Mesendoderm (in vitro differentiated cells): Measurements from ENCODE around the gene AHRR.

Experiments used
- DNase-seq: peaks from one replicate; pipeline ENCODE4 v3.0.0; 2013
- H2AK5ac ChIP-seq: 2 replicates; pipeline ENCODE4 v1.6.1; 2013; ENCODE audit warnings: low read length, inconsistent platforms
- H2BK120ac ChIP-seq: 2 replicates; pipeline ENCODE4 v1.6.1; 2013; ENCODE audit warnings: low read depth, mild to moderate bottlenecking, low read length, moderate library complexity, mixed read lengths
- H2BK15ac ChIP-seq: replicated peaks from 2 replicates; pipeline ENCODE4 v1.6.1; 2013; ENCODE audit warnings: low read depth, mild to moderate bottlenecking, moderate library complexity
- H2BK5ac ChIP-seq: 2 replicates; pipeline ENCODE4 v1.6.1; 2013; ENCODE audit warnings: low read length, inconsistent platforms
- H3K18ac ChIP-seq: 2 replicates; pipeline ENCODE4 v1.6.1; 2013; ENCODE audit warnings: mild to moderate bottlenecking, low read length, mixed read lengths
- H3K23ac ChIP-seq: one replicate; pipeline ENCODE4 v1.6.1; 2013; ENCODE audit warnings: low read length
- H3K27ac ChIP-seq: 2 replicates; pipeline ENCODE4 v1.5.1; 2013; ENCODE audit warnings: low read depth, mild to moderate bottlenecking, inconsistent platforms, low read length, moderate library complexity
- H3K27me3 ChIP-seq: 2 replicates; pipeline ENCODE4 v1.6.1; 2013; ENCODE audit warnings: low read length, control low read depth, mild to moderate bottlenecking, inconsistent platforms; ENCODE audit not compliant: insufficient read depth, poor library complexity
- H3K36me3 ChIP-seq: 2 replicates; pipeline ENCODE4 v1.6.1; 2013; ENCODE audit warnings: low read length, inconsistent platforms; ENCODE audit not compliant: control insufficient read depth, insufficient read depth
- H3K4ac ChIP-seq: one replicate; pipeline ENCODE4 v1.6.1; 2013; ENCODE audit warnings: low read depth, mild to moderate bottlenecking, low read length, moderate library complexity
- H3K4me1 ChIP-seq: 2 replicates; pipeline ENCODE4 v1.6.1; 2013; ENCODE audit warnings: low read depth, low read length, inconsistent platforms; ENCODE audit not compliant: control insufficient read depth
- H3K4me2 ChIP-seq: 2 replicates; pipeline ENCODE4 v1.6.1; 2013; ENCODE audit warnings: low read length
- H3K4me3 ChIP-seq: 2 replicates; pipeline ENCODE4 v1.5.1; 2013; ENCODE audit warnings: mild to moderate bottlenecking, low read length
- H3K56ac ChIP-seq: one replicate; pipeline ENCODE4 v1.6.1; 2013; ENCODE audit warnings: low read length
- H3K79me1 ChIP-seq: 2 replicates; pipeline ENCODE4 v1.6.1; 2013; ENCODE audit warnings: low read length, inconsistent platforms
- H3K79me2 ChIP-seq: 2 replicates; pipeline ENCODE4 v1.6.1; 2013; ENCODE audit warnings: mild to moderate bottlenecking, low read length; ENCODE audit not compliant: control insufficient read depth, insufficient read depth
- H3K9ac ChIP-seq: 2 replicates; pipeline ENCODE4 v1.6.1; 2013; ENCODE audit warnings: low read length, inconsistent platforms
- H4K5ac ChIP-seq: one replicate; pipeline ENCODE4 v1.6.1; 2013; ENCODE audit warnings: low read length
- H4K8ac ChIP-seq: one replicate; pipeline ENCODE4 v1.6.1; 2013; ENCODE audit warnings: low read depth, mild to moderate bottlenecking, control low read depth, low read length, moderate library complexity
- WGBS: extraction: QIAGEN DNeasy Blood & Tissue Kit; methylation state at CpG from one replicate; pipeline ENCODE4 v1.1.7; 2013; ENCODE audit warnings: low lambda C conversion rate, missing lambda C conversion rate; ENCODE audit not compliant: insufficient coverage; ENCODE audit errors: extremely low coverage; 5-methylcytosine and 5-hydroxymethylcytosine counted together

The AHRR gene

GRCh38 chr5:348726-349125 lies 27.2 kb downstream of the AHRR start:
- Histone ChIP-seq H2BK5ac (no peak overlapping the region), H3K4me1 (no peaks in the 10 kb centered on the region), H2BK15ac (no peak overlapping the region), H4K5ac (no peak overlapping the region), H3K27ac (no peak overlapping the region), H3K79me1 (no peaks in the 10 kb centered on the region), H4K8ac (no peak overlapping the region), H3K4me3 (no peak overlapping the region), H3K56ac (no peak overlapping the region), H3K4me2 (no peak overlapping the region), H2AK5ac (no peak overlapping the region), H3K36me3 (no peaks in the 10 kb centered on the region), H3K27me3 (no peaks in the 10 kb centered on the region), H3K18ac (no peak overlapping the region), H3K79me2 (no peaks in the 10 kb centered on the region), H2BK120ac (no peak overlapping the region), H3K9ac (no peak overlapping the region), H3K23ac (no peak overlapping the region), H3K4ac (no peak overlapping the region)
- no peak for DNase-seq
- WGBS: no CpG with 5 or more reads among the region's 5 CpGs

- no peak overlapping the region for H3K56ac ChIP-seq
- H3K23ac ChIP-seq: no peak overlapping the region
- H3K79me2 ChIP-seq: no peaks in the 10 kb centered on the region
- H4K8ac ChIP-seq: no peak overlapping the region
- no peak overlapping the region for H3K4me3 ChIP-seq
- no peak overlapping the region for H2BK15ac ChIP-seq
- no peaks in the 10 kb centered on the region for H3K4me1 ChIP-seq
- no peak overlapping the region for H3K18ac ChIP-seq
- H2AK5ac ChIP-seq: no peak overlapping the region
- no peak overlapping the region for H2BK120ac ChIP-seq
- no CpG with 5 or more reads among the region's 9 CpGs for WGBS
- no peak overlapping the region for H2BK5ac ChIP-seq
- no peaks in the 10 kb centered on the region for H3K36me3 ChIP-seq
- peak; percentile 37 for DNase-seq
- no peaks in the 10 kb centered on the region for H3K79me1 ChIP-seq
- H3K4me2 ChIP-seq: no peak overlapping the region
- H3K4ac ChIP-seq: no peak overlapping the region
- H3K27ac ChIP-seq: no peak overlapping the region
- H3K27me3 ChIP-seq: no peaks in the 10 kb centered on the region
- no peak overlapping the region for H3K9ac ChIP-seq
- no peak overlapping the region for H4K5ac ChIP-seq
Measured at GRCh38 chr5:350355-350754, 28.8 kb downstream of the AHRR start.

GRCh38 chr5:351084-351920 lies 29.8 kb downstream of the AHRR start:
- H3K9ac ChIP-seq: no peak overlapping the region
- H4K5ac ChIP-seq: no peak overlapping the region
- H3K4me3 ChIP-seq: no peak overlapping the region
- H3K4me1 ChIP-seq: no peaks in the 10 kb centered on the region
- H4K8ac ChIP-seq: no peak overlapping the region
- no peaks in the 10 kb centered on the region for H3K79me2 ChIP-seq
- DNase-seq: no peak
- no peak overlapping the region for H2AK5ac ChIP-seq
- H2BK5ac ChIP-seq: no peak overlapping the region
- H3K4me2 ChIP-seq: no peak overlapping the region
- H2BK15ac ChIP-seq: no peak overlapping the region
- no peaks in the 10 kb centered on the region for H3K27me3 ChIP-seq
- no peak overlapping the region for H3K27ac ChIP-seq
- H3K18ac ChIP-seq: no peak overlapping the region
- no peaks in the 10 kb centered on the region for H3K36me3 ChIP-seq
- H3K23ac ChIP-seq: no peak overlapping the region
- H3K4ac ChIP-seq: no peak overlapping the region
- no CpG with 5 or more reads among the region's 19 CpGs for WGBS
- H3K79me1 ChIP-seq: no peaks in the 10 kb centered on the region
- H3K56ac ChIP-seq: no peak overlapping the region
- no peak overlapping the region for H2BK120ac ChIP-seq

- Histone ChIP-seq H3K4me1 (no peaks in the 10 kb centered on the region), H2BK5ac (no peak overlapping the region), H2AK5ac (no peak overlapping the region), H3K79me2 (no peaks in the 10 kb centered on the region), H3K4me2 (no peak overlapping the region), H3K27me3 (no peaks in the 10 kb centered on the region), H2BK120ac (no peak overlapping the region), H3K79me1 (no peaks in the 10 kb centered on the region), H3K18ac (no peak overlapping the region), H4K5ac (no peak overlapping the region), H3K4ac (no peak overlapping the region), H3K27ac (no peak overlapping the region), H3K56ac (no peak overlapping the region), H3K36me3 (no peaks in the 10 kb centered on the region), H3K4me3 (no peak overlapping the region), H3K23ac (no peak overlapping the region), H2BK15ac (no peak overlapping the region), H4K8ac (no peak overlapping the region), H3K9ac (no peak overlapping the region)
- no peak for DNase-seq
- WGBS: no CpG with 5 or more reads among the region's 4 CpGs
Measured at GRCh38 chr5:351921-352245, 30.4 kb downstream of the AHRR start.

DNA sequence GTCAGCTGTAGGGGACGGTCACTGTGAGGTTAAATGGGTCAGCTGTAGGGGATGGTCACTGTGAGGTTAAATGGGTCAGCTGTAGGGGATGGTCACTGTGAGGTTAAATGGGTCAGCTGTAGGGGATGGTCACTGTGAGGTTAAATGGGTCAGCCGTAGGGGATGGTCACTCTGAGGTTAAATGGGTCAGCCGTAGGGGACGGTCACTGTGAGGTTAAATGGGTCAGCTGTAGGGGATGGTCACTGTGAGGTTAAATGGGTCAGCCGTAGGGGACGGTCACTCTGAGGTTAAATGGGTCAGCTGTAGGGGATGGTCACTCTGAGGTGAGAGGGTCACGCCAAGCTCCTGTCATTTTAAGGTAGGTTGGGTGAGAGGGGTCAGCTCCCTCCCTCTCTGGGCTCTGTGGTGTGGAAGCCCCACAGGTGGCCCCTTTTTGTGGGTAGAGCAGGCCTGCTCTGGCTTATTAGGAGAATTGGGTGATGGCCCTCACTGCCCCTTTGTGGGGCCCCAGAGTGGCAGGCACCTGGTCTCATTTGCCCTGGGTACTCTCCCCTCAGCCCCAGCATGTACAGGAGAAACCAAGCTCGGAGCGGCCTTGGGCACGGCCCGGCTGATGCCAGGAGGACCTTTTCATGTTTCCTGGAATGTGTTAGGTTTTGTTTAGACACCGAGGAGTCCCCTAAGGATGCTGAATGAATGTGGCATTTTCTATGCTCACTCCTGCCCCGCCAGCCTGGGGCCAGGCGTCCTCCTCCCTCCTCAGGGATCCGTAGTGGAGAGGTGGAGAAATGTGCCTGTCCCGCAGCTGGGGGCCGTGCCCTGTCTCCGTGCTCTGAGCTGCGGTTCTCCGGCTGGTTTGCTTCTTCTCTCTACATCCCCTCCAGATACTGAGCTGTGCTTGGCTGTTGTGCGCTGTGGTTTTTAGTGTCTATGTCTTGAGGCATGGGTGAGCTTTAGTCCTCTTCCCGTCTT lies 31.4 kb downstream of the AHRR start:
- Histone ChIP-seq H3K4me2 (no peak overlapping the region), H3K56ac (no peak overlapping the region), H4K5ac (no peak overlapping the region), H3K27me3 (no peaks in the 10 kb centered on the region), H4K8ac (no peak overlapping the region), H3K4ac (no peak overlapping the region), H3K79me1 (no peaks in the 10 kb centered on the region), H3K18ac (no peak overlapping the region), H3K9ac (no peak overlapping the region), H2BK120ac (no peak overlapping the region), H3K27ac (no peak overlapping the region), H2BK5ac (no peak overlapping the region), H3K79me2 (no peaks in the 10 kb centered on the region), H3K4me1 (no peaks in the 10 kb centered on the region), H2AK5ac (no peak overlapping the region), H3K36me3 (no peaks in the 10 kb centered on the region), H3K4me3 (no peak overlapping the region), H2BK15ac (no peak overlapping the region), H3K23ac (no peak overlapping the region)
- no CpG with 5 or more reads among the region's 22 CpGs for WGBS
- no peak for DNase-seq
